GM19324 (cell line): ENCODE data around the gene MYO9A.

Experiments
- ATAC-seq: cut with Tn5 transposase; IDR thresholded peaks from one replicate; pipeline ENCODE4 v1.9.1; 2021; ENCODE audit warnings: mild to moderate bottlenecking, moderate library complexity; ENCODE audit not compliant: unreplicated experiment, low FRiP score

The MYO9A gene

DNA sequence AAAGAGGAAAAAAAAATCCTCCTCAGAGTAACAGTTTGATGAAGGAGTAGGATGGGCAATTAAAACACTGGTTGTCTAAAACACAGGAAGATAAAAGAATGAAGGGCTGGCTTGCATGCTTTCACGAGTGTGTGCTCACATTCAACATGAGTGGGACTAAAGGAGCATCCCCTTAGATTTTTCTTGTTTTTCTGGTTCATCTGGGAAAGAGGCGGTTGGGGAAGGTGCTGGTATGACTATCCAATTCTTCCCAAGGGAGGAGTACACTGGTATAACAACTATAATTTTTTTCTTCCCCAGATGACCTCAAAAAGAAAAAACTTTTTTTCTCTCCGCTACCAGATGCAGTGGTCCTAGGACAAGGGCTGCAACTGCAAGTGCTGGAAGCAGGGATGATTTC, 143.7 kb downstream of the MYO9A start:
- ATAC-seq, result no peak

DNA sequence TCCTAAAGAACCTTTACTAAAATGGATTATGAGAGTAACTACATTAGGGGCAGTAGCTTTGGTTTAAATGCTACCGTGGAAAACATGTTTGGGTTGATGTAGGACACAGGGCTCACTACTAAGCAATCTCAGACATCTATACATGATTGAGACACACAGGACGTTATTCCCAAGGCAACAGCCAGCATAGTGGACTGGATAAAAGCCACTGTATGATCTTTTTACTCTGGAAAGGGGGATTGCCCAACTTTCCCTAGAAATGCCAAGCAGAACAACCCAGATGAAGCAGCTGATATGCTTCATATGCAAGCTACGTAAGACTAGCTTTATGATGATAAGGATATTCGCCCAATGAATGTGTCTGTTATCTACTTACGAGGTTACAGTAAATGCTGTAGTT, 144.6 kb downstream of the MYO9A start:
- no peak for ATAC-seq

DNA sequence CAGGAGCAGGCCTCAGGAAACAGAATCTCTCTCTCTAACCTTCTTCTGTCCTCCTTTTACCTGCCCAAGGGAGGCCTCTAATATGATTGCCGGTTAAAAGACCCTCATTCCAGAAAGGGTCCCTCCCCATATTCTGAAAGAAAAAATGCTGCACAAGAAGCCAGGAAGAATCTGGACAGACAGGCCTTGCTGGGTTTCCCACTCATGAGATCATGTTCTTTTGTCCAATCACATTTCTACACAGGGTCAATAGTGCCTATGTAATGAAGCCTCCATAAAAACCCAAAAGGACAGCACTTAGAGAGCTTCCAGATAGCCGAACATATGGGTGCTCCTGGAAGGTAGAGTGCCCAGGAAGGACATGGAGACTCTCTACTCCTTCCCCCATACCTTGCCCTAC, 146.0 kb downstream of the MYO9A start:
- no peak for ATAC-seq

DNA sequence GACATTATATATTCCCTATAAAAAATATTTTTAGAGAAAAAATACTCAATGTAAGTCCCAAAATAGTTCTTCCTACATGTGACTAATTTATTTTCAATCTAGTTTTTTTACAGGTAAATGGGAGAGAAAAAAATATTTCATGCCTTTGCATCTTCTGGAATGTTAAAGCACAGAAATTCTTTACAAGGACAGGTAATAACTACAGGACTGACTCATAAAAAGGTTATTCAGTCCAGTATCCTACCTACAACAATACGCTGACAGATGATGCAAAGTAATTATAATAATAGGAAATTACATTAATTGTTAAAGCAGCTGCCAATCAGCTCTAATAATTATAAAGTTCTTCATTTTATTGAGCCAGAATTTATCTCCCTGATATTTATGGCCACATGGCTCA, 147.5 kb downstream of the MYO9A start:
- ATAC-seq, result no peak

DNA sequence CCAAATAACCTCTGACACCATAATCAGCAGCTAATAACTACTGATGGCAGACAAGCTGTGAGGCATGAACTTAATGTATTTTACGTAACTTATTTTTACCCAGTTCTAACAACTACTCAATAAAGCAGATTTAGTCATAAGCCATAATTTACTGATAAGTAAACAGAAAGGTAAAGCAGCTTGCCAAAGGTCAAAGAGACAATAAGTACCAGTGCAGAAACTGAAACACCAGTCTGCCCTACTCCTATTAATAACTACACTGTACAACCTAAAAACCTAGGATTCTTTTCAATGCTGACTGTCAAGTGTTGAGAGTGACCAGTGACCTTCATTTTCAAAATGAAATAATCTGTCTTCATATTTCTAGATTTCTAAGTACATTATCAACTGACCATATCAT, 155.4 kb downstream of the MYO9A start:
- ATAC-seq, result no peak

DNA sequence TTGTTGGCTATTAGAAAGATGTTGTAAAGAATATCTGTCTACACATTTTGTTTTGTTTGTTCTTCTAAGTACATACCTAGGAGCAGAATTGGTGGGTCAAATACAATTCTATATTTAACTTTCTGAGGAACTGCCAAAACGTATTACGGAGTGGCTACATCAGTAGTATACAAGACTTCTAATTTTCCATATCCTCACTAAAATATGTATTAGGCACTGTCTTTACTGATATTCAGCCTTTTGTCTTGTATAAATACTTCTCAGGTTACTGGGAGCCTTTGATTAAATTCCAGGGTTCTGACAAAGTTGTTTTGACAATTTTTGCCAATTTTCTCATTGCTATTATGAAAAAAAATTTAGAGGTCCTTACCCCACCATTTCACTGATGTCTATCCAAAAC, 160.9 kb downstream of the MYO9A start:
- ATAC-seq, result no peak

DNA sequence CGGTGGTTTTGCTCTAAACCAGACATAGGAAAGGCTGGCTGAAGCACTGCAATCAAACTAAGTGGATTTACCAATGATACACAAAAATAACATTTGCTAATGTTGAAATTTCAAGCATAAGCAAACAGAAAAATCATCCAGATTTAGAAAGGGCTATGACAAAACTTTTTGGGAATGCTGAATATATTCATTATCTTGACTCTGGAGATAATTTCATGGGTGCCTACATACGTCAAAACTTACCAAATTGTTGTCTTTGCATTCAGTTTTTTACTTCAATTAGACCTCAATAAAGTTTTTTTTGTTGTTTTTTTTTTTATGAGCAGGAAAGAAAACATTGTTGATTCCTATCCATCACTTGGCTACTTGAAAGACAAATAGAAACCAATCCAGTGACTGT, 166.8 kb downstream of the MYO9A start:
- ATAC-seq, result no peak

DNA sequence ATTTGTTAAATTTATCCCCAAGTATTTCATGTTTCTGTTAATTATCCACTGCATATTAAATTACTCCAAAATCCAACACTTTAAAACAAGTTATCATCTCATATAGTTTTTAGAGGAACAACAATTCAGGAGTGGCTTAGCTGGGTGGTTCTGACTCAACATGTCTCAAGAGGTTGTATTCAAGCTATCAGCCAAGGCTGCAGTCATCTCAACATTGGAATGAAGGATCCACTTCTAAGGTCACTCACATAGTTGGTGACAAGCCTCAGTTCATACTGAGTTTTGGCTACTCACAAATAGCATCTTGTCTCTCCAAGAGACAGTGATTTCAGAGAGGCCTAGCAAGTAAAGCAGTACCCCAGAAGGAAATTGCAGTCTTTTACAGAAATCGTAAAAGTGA, 172.9 kb downstream of the MYO9A start:
- no peak for ATAC-seq

DNA sequence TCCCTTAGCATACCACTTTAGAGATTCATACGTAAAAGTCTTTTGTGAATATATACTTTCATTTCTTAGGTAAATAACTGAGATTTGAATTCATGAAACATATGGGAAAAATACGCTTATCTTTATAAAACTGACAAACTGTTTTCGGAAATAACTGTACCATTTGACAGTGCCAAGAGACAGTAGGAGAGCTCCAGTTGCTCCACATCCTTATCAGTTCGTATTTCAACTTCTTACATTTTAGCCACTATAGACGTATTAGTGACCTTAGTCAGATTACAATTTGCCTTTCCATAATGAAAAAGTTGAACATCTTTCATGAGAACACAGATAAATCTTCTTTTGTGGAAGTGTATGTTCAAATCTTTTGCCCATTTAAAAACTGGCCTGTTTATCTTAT, 174.1 kb downstream of the MYO9A start:
- ATAC-seq, result no peak

DNA sequence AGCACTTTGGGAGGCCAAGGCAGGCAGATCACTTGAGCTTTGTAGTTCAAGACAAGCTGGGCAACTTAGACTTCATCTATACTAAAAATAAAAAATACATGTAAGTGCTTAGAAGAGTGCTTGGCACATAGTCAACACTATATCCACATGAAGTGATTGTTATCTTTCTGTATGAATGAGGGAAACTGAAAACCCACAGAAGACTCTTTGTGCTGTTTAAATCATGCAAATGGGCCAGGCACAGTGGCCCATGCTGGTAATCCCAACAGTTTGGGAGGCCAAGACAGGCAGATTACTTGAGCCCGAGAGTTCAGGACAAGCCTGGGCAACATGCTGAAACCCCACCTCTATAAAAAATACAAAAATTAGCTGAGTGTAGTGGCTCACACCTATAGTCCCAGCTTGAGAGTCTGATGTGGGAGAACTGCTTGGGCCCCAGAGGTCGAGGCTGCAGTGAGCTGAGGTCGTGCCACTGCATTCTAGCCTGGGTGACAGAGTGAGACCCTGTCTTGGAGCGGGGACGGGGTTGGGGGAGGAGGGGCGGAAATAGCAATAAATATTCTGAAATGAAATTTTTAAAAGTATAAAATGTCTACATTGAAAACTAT, 177.9 kb downstream of the MYO9A start:
- ATAC-seq, result no peak

DNA sequence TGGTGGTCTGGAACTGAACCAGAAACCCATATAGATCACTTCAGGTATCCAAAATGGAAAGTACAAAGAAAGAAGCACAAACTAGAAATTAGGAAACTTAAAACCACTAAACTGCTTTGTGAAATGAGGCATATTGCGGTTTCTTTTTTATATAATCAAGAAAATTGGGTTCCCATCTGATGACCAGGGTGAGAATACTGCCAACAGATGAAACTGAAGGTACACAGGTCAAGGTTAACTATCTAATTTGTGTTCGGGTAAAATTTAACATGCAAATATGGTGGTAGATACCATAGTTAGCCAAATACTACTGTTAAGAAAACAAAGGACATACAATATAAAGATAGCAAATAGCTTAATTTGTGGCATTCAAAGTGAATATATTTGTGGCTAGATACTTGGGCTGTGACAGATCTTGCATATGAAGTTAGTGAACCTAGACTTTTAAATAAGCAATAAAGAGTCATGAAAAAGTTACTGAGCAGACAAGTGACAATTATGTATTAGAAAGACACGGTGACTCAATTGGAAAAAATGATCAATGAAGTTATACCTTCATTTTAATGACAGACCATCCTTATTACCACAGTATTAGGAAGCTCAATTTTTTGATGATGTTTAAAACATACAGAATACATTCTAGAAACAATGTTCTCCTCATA, 180.2 kb downstream of the MYO9A start:
- no peak for ATAC-seq

DNA sequence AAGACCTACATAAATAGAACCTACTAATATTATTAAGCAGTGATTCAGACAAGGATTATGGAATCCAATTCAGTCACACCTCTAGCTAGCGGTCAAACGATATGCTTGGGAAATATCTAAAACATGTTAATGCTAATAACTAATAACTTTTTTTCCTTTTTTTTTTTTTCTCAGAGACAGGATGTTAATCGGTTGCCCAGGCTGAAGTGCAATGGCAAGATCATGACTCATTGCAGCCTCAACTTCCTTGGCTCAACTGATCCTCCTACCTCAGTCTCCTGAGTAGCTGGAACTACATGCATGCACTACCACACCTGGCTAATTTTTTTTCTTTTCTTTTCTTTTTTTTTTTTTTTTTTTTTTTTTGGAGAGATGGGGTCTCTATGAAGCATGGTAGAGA, 183.5 kb downstream of the MYO9A start:
- no peak for ATAC-seq

DNA sequence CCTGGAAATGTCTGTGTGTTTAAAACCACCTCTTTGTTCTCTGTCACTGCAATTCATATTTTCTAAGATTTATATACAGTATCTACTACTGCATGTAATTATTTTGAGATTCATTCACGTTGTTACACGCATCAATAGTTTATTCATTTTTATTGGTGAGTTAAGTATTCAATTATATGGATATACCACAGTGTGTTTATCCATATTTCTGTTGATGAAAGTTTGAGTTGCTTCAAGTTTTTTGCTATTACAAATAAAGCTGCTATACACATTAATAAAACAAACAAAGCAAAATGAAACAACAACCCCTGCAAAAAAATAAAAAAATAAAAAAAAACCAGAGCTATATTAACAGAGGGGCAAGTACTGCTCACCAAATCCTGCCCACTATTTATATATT, 185.3 kb downstream of the MYO9A start:
- ATAC-seq, result no peak

DNA sequence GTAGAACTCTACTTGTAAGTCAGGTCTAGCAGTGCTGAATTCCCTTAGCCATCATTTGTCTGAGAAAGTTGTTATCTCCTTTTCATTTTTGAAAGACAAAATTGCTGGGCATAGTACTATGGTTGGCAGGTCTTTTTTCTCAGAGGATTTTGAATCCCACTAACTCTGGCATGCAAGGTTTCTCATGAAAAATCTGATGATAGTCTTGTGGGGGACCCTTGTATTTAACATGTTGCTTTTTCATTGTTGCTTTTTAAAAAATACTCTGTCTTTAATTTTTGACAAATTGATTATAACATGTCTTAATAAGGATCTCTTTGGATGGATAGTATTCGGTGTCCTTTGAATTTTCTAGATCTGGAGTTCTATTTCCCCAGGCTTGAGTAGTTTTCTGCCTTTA, 186.7 kb downstream of the MYO9A start:
- ATAC-seq, result no peak

DNA sequence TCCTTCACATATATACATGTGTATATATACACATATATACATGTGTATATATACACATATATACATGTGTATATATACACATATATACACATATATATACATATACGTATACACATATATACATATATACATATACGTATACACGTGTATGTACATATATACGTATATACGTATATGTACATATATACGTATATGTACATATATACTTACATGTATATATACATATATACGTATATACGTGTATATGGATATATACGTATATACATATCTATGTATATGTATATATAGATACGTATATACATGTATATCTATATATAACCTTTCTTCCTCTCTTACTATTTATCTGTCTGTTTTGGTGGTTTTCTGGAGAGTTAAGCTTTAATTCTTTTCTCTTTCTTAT, 192.8 kb downstream of the MYO9A start:
- no peak for ATAC-seq

DNA sequence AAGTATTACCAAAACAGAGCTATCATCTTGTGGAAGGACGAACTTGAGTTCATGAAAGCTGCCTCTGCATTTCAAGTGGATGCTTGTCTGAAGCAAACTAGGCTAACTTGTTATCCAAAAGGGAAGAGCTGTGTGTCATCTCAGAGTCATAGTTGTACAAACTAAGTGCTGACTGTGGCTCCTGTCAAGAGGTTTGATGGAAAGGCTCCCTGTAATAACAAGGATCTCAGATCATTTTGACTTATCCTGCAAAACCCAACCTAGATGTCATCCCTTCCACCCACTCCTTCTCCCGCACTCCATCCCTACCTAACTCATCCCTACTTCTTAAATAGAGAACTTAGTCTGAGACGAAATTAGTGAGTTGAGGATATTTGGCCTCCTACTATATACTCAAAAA, 196.8 kb downstream of the MYO9A start:
- no peak for ATAC-seq

DNA sequence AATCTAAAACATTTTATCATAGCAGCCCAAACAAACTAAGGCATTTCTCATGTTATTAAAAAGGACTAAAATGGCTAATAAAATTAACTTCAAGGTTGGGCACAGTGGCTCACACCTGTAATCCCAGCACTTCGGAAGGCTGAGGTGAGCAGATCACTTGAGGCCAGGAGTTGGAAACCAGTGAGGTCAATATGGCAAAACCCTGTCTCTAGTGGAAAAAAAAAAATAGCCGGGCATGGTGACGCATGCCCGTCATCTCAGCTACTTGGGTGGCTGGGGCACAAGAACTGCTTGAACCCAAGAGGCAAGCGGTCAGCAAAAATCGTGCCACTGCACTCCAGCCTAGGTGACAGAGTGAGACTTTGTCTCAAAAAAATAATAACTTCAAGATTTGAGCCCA, 197.4 kb downstream of the MYO9A start:
- ATAC-seq, result no peak

DNA sequence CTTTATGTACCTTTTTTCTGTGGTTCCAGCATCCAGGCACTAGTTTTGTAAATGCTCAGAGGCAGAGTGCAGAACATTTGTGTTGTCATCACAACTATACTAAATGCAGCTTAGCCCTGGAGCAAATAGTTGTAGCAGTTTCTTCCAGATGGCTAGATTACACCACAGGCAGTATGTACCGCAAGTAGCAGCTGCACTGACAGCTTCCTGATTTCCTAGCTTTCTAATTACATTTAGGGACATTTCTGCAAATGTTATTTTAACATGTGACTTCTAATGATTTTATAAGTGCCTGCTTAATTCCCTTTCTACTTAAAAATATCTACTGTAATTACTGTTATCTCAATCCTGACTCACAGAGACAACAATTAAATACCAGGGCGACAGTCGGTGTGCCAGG, 201.1 kb downstream of the MYO9A start:
- ATAC-seq, result no peak

DNA sequence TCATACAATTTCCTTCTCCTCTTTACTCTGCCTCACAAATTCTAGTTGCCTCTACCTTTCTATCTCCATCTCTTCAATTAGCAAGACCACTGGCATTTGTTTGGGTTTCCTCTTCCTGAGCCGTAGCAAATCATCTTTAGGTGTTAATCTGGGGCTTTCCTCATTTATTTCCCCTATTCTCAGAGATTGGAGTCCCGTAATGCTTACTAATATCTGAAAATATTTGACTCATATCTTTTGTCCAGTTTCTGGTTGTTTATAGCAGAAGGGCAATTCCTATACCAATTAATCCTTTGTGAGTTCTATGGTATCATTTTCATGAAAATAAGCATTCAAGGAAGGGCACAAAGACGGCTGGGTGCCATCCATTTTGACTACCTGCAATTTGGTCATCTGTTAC, 203.9 kb downstream of the MYO9A start:
- ATAC-seq, result no peak

DNA sequence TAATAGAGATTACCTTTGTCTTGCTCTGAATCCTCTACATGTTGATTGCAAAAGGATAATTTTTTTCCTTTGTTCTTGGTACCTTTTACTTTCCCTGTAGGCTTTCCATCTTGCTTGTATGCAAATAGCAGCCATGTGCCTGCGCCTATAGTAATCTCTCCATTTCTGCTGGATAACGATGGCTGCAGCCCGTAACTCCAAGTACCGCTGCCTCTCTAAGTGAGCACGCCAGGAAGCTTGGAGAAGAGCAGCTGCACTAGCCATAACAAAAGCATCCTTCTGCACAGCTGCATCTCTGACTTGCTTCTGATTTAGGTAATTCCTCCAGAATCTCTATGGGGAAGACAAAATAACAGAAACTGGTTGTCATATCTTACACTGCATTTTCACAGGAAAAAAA, 218.3 kb downstream of the MYO9A start:
- no peak for ATAC-seq

DNA sequence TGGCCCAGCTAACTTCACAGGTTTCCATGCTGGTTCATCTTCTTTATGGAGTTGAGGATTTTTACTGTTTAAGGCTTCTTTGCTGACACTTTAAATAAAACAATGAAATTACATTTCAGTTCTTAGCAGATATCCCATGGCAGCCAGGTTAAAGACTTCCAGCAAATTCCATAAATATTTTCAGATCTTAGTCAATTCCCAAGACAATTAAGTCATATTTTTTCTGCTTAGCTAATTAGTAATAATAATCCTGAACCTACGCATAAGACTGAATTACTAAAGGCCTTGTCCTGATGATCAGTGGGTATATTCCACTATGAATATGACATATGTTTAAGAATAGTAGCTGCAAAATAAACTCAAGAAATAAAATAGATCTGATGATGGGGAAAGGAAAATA, 224.3 kb downstream of the MYO9A start:
- ATAC-seq, result no peak

DNA sequence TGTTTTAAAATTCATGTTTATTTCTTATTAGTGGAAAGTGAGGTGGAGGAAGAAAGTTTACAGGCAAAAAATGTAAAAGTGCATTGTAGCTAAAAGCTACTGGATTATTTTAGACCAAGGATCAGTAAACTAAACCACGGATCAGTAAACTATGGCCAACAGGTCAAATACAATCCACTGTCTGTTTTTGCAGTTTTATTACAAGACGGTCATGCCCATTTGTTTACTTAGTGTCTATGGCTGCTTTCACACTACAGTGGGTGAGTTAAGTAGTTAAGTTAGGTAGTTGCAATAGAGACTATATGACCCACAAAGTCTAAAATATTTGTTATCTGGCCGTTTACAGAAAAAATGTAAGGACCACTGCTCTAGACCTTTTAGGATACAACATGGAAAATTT, 225.6 kb downstream of the MYO9A start:
- no peak for ATAC-seq

DNA sequence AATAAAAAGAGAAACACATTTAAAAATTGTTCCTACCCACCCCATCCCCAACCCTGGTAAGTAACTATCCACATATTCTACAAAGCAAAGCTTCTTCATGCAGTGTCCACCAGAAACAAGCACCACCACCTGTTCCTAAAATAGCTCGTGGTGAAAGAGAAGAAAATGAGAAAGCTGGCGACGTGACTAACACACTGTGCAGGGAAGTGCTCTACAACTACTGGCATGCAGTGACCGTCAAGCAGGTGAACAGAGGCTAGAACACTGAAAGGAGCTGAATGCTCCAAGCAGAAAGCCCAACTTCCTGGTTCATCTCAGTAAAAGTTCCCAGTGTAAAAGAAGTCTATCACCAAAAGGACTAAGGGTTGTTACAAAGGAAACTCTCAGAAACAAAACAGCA, 226.9 kb downstream of the MYO9A start:
- no peak for ATAC-seq
